Upper lobe of left lung (tissue), 6 donors: ENCODE measurements around the gene PCDHGA11. TPM values are rescaled to one million over a fixed set of nuclear protein-coding genes. Genes with fewer than 3 reads are reported as not detected.
"Not testable (repeated sequence)": the region's sequence is repeated elsewhere in the genome, so short reads cannot be mapped to it uniquely, and the experiment has no call there.

ENCODE experiments used
- ATAC-seq, 2 donors: fragments of 200-7000 bp; cut with Tn5 transposase; one replicate each; pipeline ENCODE4 v1.9.1; 2022; ENCODE audit warnings: mild to moderate bottlenecking in 2 of 2, moderate library complexity in 2 of 2; ENCODE audit not compliant: low FRiP score in 2 of 2
- DNase-seq, 2 donors: peaks; one replicate each; pipeline ENCODE4 v3.0.0-alpha.2; 2019 to 2020
- H3K27ac ChIP-seq, 4 donors: fragments of 200-600 bp; sonication (generic); one replicate each; pipeline ENCODE4 v1.5.1; 2016 to 2019
- H3K27me3 ChIP-seq, 4 donors: fragments of 200-600 bp; sonication (generic); one replicate each; pipeline ENCODE4 v1.5.1; 2017 to 2019
- H3K36me3 ChIP-seq, 4 donors: fragments of 200-600 bp; sonication (generic); one replicate each; pipeline ENCODE4 v1.5.1; 2016 to 2019
- H3K4me1 ChIP-seq, 4 donors: fragments of 200-600 bp; sonication (generic); one replicate each; pipeline ENCODE4 v1.5.1; 2018 to 2019
- H3K4me3 ChIP-seq, 4 donors: fragments of 200-600 bp; sonication (generic); one replicate each; pipeline ENCODE4 v1.5.1; 2017 to 2019; ENCODE audit warnings: mild to moderate bottlenecking in 2 of 4, moderate library complexity in 1 of 4
- H3K9me3 ChIP-seq, 4 donors: fragments of 200-600 bp; sonication (generic); one replicate each; pipeline ENCODE4 v1.5.1; 2018 to 2019
- EP300 ChIP-seq, 4 donors: sonication (generic); formaldehyde crosslinking; IDR thresholded peaks; one replicate each; pipeline ENCODE4 v1.5.1; 2017; ENCODE audit warnings: antibody characterized with exemption in 4 of 4, control low read depth in 2 of 4
- POLR2A ChIP-seq, 4 donors: fragments of 450-650 bp; IDR thresholded peaks; one replicate each; pipeline ENCODE4 v1.5.1; 2016 to 2017; ENCODE audit warnings: antibody characterized with exemption in 4 of 4, mild to moderate bottlenecking in 2 of 4
- POLR2AphosphoS5 ChIP-seq, 2 donors: sonication (generic); formaldehyde crosslinking; IDR thresholded peaks; one replicate each; pipeline ENCODE4 v1.5.1; 2017; ENCODE audit warnings: antibody characterized with exemption in 2 of 2
- WGBS, 2 donors: methylation state at CpG; one replicate each; pipeline ENCODE4 v1.1.5; 2017 to 2018; 5-methylcytosine and 5-hydroxymethylcytosine counted together
- total RNA-seq, 6 donors: library from RNA; depleted of rRNA in 4 of 6; stranded (reverse); fragments of >200 nt in 4 of 6; gene quantifications; one replicate each; pipeline versions ENCODE4 v1.1.0 to v1.2.1, GENCODE V29; 2016 to 2021
- TF ChIP-seq, protein P1 (sequence below), 6 experiments: fragments of 450-650 bp in 4 of 6; fragments of 200-600 bp in 2 of 6; sonication (generic) in 2 of 6; IDR thresholded peaks; one replicate each; pipeline ENCODE4 v1.5.1; 2016 to 2019; ENCODE audit warnings: antibody characterized with exemption in 6 of 6
- donor health status: DM: no; HTN: no; CAD: no; lungs with moderate emphysema.
- donor health status: DM: no; HTN: yes; CAD: no; lungs with severe emphysema.

The PCDHGA11 gene
- total RNA-seq, 6 donors from 2014 or later: 2.0 to 16.8 (median 2.3) TPM

DNA sequence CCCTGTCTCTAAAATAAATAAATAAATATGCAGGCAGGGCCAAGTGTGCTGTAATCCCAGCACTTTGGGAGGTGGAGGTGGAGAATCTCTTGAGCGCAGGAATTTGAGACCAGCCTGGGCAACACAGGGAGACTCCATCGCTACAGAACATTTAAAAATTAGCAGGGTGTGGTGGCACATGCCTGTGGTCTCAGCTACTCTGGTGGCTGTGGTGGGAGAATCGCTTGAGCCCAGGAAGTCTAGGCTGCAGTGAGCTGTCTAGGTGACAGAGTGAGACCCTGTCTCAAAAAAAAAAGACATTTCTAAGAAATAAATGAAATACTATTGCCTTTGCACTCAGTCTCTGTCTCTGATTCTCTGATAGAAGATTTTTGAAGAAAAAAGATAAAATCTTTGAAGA lies 9.3 kb upstream of the PCDHGA11 start:
- peaks cover 0 to 8% (median 0%) of the 10 kb centered on the region in 4 donors for H3K4me1 ChIP-seq
- WGBS, 2 donors: 52 to 66% methylated on average over 2 to 3 of the region's 3 CpGs
- ATAC-seq (no peak), DNase-seq (no peak)
- no peak for TF ChIP-seq POLR2A (IDR thresholded peaks at IDR 0.05)
- TF ChIP-seq POLR2AphosphoS5 (IDR thresholded peaks at IDR 0.05): no peak
- TF ChIP-seq, protein P1, sequence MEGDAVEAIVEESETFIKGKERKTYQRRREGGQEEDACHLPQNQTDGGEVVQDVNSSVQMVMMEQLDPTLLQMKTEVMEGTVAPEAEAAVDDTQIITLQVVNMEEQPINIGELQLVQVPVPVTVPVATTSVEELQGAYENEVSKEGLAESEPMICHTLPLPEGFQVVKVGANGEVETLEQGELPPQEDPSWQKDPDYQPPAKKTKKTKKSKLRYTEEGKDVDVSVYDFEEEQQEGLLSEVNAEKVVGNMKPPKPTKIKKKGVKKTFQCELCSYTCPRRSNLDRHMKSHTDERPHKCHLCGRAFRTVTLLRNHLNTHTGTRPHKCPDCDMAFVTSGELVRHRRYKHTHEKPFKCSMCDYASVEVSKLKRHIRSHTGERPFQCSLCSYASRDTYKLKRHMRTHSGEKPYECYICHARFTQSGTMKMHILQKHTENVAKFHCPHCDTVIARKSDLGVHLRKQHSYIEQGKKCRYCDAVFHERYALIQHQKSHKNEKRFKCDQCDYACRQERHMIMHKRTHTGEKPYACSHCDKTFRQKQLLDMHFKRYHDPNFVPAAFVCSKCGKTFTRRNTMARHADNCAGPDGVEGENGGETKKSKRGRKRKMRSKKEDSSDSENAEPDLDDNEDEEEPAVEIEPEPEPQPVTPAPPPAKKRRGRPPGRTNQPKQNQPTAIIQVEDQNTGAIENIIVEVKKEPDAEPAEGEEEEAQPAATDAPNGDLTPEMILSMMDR (IDR thresholded peaks at IDR 0.05): no peak
- no peak for TF ChIP-seq EP300 (IDR thresholded peaks at IDR 0.05)
- H3K27ac ChIP-seq: no peak overlapping the region
- peaks cover 44 to 82% (median 77%) of the 10 kb centered on the region in 4 donors for H3K9me3 ChIP-seq
- H3K36me3 ChIP-seq: no peaks in the 10 kb centered on the region
- no peak overlapping the region for H3K4me3 ChIP-seq
- no peaks in the 10 kb centered on the region for H3K27me3 ChIP-seq

DNA sequence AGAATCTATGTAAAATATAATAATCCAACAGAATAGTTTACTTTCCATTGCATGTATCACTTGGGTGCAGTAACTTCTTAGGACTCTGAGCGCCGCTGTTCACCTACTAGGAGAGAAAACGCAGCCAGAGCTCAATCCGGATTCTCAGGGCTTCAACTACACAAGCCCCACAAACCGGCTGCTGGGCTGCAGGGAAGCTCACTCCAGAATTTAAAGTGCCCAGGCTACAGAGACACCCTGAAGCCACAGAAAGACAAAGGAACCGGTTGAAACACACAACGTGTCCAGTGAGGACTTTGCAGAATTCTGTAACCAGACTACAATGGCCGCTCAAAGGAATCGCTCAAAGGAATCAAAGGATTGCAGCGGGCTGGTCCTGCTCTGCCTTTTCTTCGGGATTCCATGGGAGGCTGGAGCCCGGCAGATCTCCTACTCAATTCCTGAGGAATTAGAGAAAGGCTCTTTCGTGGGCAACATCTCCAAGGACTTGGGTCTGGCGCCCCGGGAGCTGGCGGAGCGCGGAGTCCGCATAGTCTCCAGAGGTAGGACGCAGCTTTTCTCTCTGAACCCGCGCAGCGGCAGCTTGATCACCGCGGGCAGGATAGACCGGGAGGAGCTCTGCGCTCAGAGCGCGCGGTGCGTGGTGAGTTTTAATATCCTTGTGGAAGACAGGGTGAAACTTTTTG lies 7.9 kb upstream of the PCDHGA11 start, which contains the start of gene PCDHGA10:
Gene PCDHGA10, plus strand, starts transcription at position 134 of the 686 bp plus-strand sequence. Its CDS starts 189 bp downstream, at position 323.
- no peak for TF ChIP-seq POLR2AphosphoS5 (IDR thresholded peaks at IDR 0.05)
- TF ChIP-seq, protein P1 (IDR thresholded peaks at IDR 0.05): peak; percentile 7 to 41 (median 24)
- peaks cover 0 to 8% (median 0%) of the 10 kb centered on the region in 4 donors for H3K4me1 ChIP-seq
- H3K36me3 ChIP-seq: no peaks in the 10 kb centered on the region
- H3K27ac ChIP-seq: no peak within 1 kb of the TSS
- H3K27me3 ChIP-seq: no peaks in the 10 kb centered on the region
- DNase-seq (peak; percentile 58 to 77), ATAC-seq (peak; percentile 65 to 68)
- WGBS, 2 donors: 19 to 26% methylated on average over 30 to 31 of the region's 31 CpGs
- peaks cover 44 to 85% (median 72%) of the 10 kb centered on the region in 4 donors for H3K9me3 ChIP-seq
- H3K4me3 ChIP-seq: peak within 1 kb of the TSS; percentile 6 to 47 (median 36)

DNA sequence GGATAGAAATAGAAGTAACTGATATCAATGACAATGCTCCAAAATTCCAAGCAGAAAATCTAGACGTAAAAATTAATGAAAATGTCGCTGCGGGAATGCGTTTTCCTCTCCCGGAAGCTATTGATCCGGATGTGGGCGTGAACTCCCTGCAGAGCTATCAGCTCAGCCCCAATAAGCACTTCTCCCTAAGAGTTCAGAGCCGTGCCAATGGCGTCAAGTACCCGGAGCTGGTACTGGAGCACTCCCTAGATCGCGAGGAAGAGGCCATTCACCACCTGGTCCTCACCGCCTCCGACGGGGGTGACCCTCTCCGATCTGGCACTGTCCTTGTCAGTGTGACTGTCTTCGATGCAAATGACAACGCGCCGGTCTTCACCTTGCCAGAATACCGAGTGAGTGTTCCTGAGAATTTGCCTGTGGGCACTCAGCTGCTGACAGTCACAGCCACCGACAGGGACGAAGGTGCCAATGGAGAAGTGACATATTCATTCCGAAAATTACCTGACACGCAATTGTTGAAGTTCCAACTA lies 7.2 kb upstream of the PCDHGA11 start:
- 21 to 25% methylated on average over 25 of the region's 25 CpGs for WGBS, 2 donors
- Histone ChIP-seq H3K4me3 (peak overlapping the region in 3 of 4 donors; percentile 27 to 47 (median 45)), H3K27ac (no peak overlapping the region), H3K36me3 (no peaks in the 10 kb centered on the region), H3K4me1 (peaks cover 0 to 8% (median 1%) of the 10 kb centered on the region in 4 donors), H3K9me3 (peaks cover 45 to 86% (median 73%) of the 10 kb centered on the region in 4 donors), H3K27me3 (no peaks in the 10 kb centered on the region)
- DNase-seq: no peak
- TF ChIP-seq, protein P1 (IDR thresholded peaks at IDR 0.05): no peak
- TF ChIP-seq EP300 (IDR thresholded peaks at IDR 0.05) (no peak), POLR2AphosphoS5 (IDR thresholded peaks at IDR 0.05) (no peak), POLR2A (IDR thresholded peaks at IDR 0.05) (no peak)
- peak in 1 of 2 donors; percentile 12 for ATAC-seq

DNA sequence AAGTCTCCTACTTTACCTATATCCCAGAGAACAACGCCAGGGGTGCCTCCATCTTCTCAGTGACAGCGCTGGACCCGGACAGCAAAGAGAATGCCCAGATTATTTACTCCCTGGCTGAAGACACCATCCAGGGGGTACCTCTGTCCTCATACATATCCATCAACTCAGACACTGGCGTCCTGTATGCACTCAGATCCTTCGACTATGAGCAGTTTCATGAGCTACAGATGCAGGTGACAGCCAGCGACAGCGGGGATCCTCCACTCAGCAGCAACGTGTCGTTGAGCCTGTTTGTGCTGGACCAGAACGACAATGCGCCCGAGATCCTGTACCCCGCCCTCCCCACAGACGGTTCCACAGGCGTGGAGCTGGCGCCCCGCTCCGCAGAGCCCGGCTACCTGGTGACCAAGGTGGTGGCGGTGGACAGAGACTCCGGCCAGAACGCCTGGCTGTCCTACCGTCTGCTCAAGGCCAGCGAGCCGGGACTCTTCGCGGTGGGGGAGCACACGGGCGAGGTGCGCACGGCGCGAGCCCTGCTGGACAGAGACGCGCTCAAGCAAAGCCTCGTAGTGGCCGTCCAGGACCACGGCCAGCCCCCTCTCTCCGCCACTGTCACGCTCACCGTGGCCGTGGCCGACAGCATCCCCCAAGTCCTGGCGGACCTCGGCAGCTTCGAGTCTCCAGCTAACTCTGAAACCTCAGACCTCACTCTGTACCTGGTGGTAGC lies 6.1 kb upstream of the PCDHGA11 start:
- 14 to 16% methylated on average over 3 to 10 of the region's 46 CpGs for WGBS, 2 donors
- H3K4me3 ChIP-seq, H3K27ac ChIP-seq, H3K36me3 ChIP-seq, ATAC-seq, H3K27me3 ChIP-seq: not testable (repeated sequence)
- DNase-seq: peak in 1 of 2 donors; percentile 70
- Histone ChIP-seq H3K9me3 (peaks cover 45 to 86% (median 74%) of the 10 kb centered on the region in 4 donors), H3K4me1 (peaks cover 0 to 11% (median 1%) of the 10 kb centered on the region in 4 donors)

DNA sequence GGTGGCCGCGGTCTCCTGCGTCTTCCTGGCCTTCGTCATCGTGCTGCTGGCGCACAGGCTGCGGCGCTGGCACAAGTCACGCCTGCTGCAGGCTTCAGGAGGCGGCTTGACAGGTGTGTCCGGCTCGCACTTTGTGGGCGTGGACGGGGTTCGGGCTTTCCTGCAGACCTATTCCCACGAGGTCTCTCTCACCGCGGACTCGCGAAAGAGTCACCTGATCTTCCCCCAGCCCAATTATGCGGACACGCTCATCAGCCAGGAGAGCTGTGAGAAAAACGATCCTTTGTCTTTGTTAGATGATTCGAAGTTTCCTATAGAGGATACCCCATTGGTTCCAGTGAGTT lies 5.6 kb upstream of the PCDHGA11 start:
- WGBS, 2 donors: 19 to 21% methylated on average over 17 to 24 of the region's 24 CpGs
- H3K4me1 ChIP-seq: peaks cover 0 to 11% (median 1%) of the 10 kb centered on the region in 4 donors
- not testable (repeated sequence) for H3K27ac ChIP-seq, DNase-seq, H3K27me3 ChIP-seq, ATAC-seq, H3K36me3 ChIP-seq, H3K4me3 ChIP-seq
- peaks cover 44 to 86% (median 74%) of the 10 kb centered on the region in 4 donors for H3K9me3 ChIP-seq
